ENCODE measurements around the gene SPINK4. TPM values are rescaled to one million over a fixed set of nuclear protein-coding genes. Genes with fewer than 3 reads are reported as not detected.

The SPINK4 gene
- total RNA-seq, 1 donor from 2014 or later = not detected

GRCh38 chr9:33291031-33291397, 51.0 kb downstream of the SPINK4 start:
- no peak for DNase-seq (ENCODE audit: low read depth)

DNA sequence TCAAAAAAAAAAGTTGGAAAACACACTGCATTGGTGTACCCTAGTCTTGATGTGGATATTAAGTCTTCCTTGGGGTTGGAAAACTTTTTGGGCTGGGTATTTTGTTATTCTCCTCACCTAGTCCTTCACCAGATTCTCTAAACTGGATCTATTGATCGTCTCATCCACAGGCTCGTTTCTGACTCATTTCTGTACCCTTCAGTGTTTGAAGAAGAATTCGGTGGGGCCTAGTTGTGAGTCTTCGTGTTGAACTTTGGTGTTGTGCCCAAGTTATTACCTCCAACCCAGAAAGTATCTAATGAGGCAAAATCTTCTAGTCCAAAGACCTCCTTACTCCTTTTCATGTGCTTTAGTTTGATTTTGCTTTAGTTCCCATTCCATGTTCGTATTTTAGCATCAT, 51.9 kb downstream of the SPINK4 start:
- DNase-seq (ENCODE audit: low read depth) = no peak

- no peak for DNase-seq (ENCODE audit: low read depth)
Measured at GRCh38 chr9:33293782-33294181, 53.8 kb downstream of the SPINK4 start.

DNA sequence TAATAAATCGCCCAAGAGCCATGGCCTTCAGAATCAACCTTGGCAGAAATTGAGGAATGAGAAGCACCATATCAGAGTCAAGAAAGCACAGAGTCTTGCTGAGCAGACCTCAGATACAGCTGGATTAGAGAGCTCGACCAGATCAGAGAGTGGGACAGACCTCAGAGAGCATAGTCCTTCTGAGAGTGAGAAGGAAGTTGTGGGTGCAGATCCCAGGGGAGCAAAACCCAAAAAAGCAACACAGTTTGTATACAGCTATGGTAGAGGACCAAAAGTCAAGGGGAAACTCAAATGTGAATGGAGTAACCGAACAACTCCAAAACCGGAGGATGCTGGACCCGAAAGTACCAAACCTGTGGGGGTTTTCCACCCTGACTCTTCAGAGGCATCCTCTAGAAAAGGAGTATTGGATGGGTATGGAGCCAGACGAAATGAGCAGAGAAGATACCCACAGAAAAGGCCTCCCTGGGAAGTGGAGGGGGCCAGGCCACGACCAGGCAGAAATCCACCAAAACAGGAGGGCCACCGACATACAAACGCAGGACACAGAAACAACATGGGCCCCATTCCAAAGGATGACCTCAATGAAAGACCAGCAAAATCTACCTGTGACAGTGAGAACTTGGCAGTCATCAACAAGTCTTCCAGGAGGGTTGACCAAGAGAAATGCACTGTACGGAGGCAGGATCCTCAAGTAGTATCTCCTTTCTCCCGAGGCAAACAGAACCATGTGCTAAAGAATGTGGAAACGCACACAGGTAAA, 54.9 kb downstream of the SPINK4 start:
- DNase-seq (ENCODE audit: low read depth) = no peak

DNA sequence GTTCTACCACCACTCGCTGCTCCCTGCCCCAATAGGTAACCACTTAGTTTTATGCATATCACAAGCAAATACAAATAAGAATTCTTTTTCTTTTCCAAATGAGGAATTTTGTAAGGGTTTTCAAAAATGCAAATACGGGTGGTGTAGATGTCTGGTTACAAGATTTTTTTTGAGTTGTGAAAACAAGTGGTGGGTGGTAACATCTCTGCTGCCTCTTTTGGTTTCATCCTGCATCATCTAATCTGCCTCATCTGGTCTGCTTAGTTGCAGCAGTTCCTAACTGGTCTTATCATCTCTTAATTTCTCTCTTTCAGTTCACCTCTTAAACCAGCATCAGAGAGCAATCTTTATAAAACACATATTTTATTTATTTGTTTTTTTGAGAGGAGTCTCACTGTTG, 55.6 kb downstream of the SPINK4 start:
- DNase-seq (ENCODE audit: low read depth) = no peak

DNA sequence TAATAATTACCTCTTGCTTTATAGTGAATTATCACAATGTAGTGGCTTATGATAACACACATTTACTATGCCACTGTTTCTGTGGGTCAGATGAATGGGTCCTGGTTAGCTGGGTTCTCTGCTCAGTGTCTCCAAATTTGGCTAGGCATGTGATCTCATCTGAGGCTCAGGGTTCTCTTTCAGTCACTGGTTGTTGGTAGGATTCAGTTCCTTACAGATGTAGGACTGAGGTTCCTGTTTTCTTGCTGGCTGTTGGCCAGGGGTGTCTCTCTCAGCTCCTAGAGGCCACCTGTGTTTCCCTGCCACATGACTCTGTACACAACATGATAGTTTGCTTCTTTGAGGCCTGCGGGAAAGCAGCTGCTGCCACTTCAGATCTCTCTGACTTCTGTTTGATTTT, 57.5 kb downstream of the SPINK4 start:
- peak; percentile 91 for DNase-seq (ENCODE audit: low read depth)

Other genes with a start within 250 kb of the SPINK4 start
- gene APTX, start 238.5 kb upstream of the SPINK4 start, total RNA-seq = 32.7 and 34.8 TPM in 2 replicates
- 123 and 142 TPM in 2 replicates for gene DNAJA1, start 214.9 kb upstream of the SPINK4 start, total RNA-seq
- gene SMU1, start 163.5 kb upstream of the SPINK4 start, total RNA-seq = 19.6 and 20.3 TPM in 2 replicates
- 36.5 and 39.4 TPM in 2 replicates for gene B4GALT1, start 72.8 kb upstream of the SPINK4 start, total RNA-seq
- gene BAG1, start 24.5 kb downstream of the SPINK4 start, total RNA-seq = 74.6 and 78.7 TPM in 2 replicates
- 94.4 and 97.4 TPM in 2 replicates for gene CHMP5, start 24.9 kb downstream of the SPINK4 start, total RNA-seq
- gene NFX1, start 50.3 kb downstream of the SPINK4 start, total RNA-seq = 29.8 and 37.0 TPM in 2 replicates
- 0.10 and 0.48 TPM in 2 replicates for gene AQP7, start 162.4 kb downstream of the SPINK4 start, total RNA-seq
- 89.2 and 113 TPM in 2 replicates for gene AQP3, start 207.4 kb downstream of the SPINK4 start, total RNA-seq
- 32.3 and 33.5 TPM in 2 replicates for gene NOL6, start 233.8 kb downstream of the SPINK4 start, total RNA-seq